Effector memory CD4-positive, alpha-beta T cell (primary cell): ENCODE data around the gene LCN10.
A peak's percentile ranks its signal among the peaks of the same experiment; 100 is the strongest.

ENCODE experiments used
- DNase-seq, 3 donors: peaks; one replicate each; pipeline ENCODE4 v3.0.0-alpha.2; 2020
- H3K27ac ChIP-seq: 2 replicates; pipeline ENCODE4 v1.7.0; 2013; ENCODE audit warnings: mild to moderate bottlenecking, low read length, moderate library complexity; ENCODE audit not compliant: insufficient read depth, poor library complexity, severe bottlenecking
- H3K27me3 ChIP-seq: replicated peaks from 2 replicates; pipeline ENCODE4 v1.7.0; 2013; ENCODE audit warnings: mild to moderate bottlenecking, low read length; ENCODE audit not compliant: insufficient read depth, control insufficient read depth, poor library complexity, severe bottlenecking
- H3K36me3 ChIP-seq: 2 replicates; pipeline ENCODE4 v1.7.0; 2013; ENCODE audit warnings: mild to moderate bottlenecking, low read length, moderate library complexity; ENCODE audit not compliant: control insufficient read depth, insufficient read depth
- H3K4me1 ChIP-seq: 2 replicates; pipeline ENCODE4 v1.7.0; 2013; ENCODE audit warnings: low read length, mild to moderate bottlenecking; ENCODE audit not compliant: control insufficient read depth, insufficient read depth, poor library complexity, severe bottlenecking
- H3K4me3 ChIP-seq: 2 replicates; pipeline ENCODE4 v1.7.0; 2013; ENCODE audit warnings: low read length, low read depth, mild to moderate bottlenecking; ENCODE audit not compliant: insufficient read depth, poor library complexity, severe bottlenecking
- H3K9me3 ChIP-seq: 2 replicates; pipeline ENCODE4 v1.7.0; 2013; ENCODE audit warnings: mild to moderate bottlenecking, low read length, moderate library complexity; ENCODE audit not compliant: control insufficient read depth

The LCN10 gene

GRCh38 chr9:136740069-136740468 is 2.7 kb downstream of the LCN10 start:
- DNase-seq, result no peak
- no peak overlapping the region for H3K4me3 ChIP-seq
- H3K4me1 ChIP-seq, result peaks cover 9% of the 10 kb centered on the region
- no peaks in the 10 kb centered on the region for H3K9me3 ChIP-seq
- H3K27me3 ChIP-seq, result peaks cover 21% of the 10 kb centered on the region
- no peaks in the 10 kb centered on the region for H3K36me3 ChIP-seq
- H3K27ac ChIP-seq, result no peak overlapping the region

GRCh38 chr9:136739509-136739908 is 3.2 kb downstream of the LCN10 start:
- H3K36me3 ChIP-seq, result no peaks in the 10 kb centered on the region
- no peak overlapping the region for H3K4me3 ChIP-seq
- H3K4me1 ChIP-seq, result peaks cover 9% of the 10 kb centered on the region
- H3K27ac ChIP-seq, result no peak overlapping the region
- peaks cover 21% of the 10 kb centered on the region for H3K27me3 ChIP-seq
- H3K9me3 ChIP-seq, result no peaks in the 10 kb centered on the region
- DNase-seq, result no peak

- H3K4me3 ChIP-seq, result no peak overlapping the region
- H3K4me1 ChIP-seq, result peaks cover 9% of the 10 kb centered on the region
Measured at GRCh38 chr9:136738960-136739359, 3.8 kb downstream of the LCN10 start.

GRCh38 chr9:136735812-136736480 is 6.8 kb downstream of the LCN10 start:
- H3K9me3 ChIP-seq, result no peaks in the 10 kb centered on the region
- H3K36me3 ChIP-seq, result no peaks in the 10 kb centered on the region
- peaks cover under 1% of the 10 kb centered on the region for H3K4me1 ChIP-seq
- H3K27me3 ChIP-seq, result no peaks in the 10 kb centered on the region
- no peak overlapping the region for H3K27ac ChIP-seq
- no peak for DNase-seq
- no peak overlapping the region for H3K4me3 ChIP-seq

More at GRCh38 chr9:136738960-136739359, 3.8 kb downstream of the LCN10 start:
- DNase-seq, result no peak
- no peak overlapping the region for H3K27ac ChIP-seq
- no peaks in the 10 kb centered on the region for H3K36me3 ChIP-seq
- H3K27me3 ChIP-seq, result peaks cover 21% of the 10 kb centered on the region
- H3K9me3 ChIP-seq, result no peaks in the 10 kb centered on the region

- Histone ChIP-seq H3K27me3 (no peaks in the 10 kb centered on the region), H3K4me1 (no peaks in the 10 kb centered on the region), H3K36me3 (no peaks in the 10 kb centered on the region), H3K27ac (no peak overlapping the region), H3K9me3 (no peaks in the 10 kb centered on the region), H3K4me3 (no peak overlapping the region)
- DNase-seq, result no peak
Measured at GRCh38 chr9:136734837-136735496, 7.8 kb downstream of the LCN10 start.

- H3K4me1 ChIP-seq, result peaks cover 3% of the 10 kb centered on the region
- no peaks in the 10 kb centered on the region for H3K36me3 ChIP-seq
- no peaks in the 10 kb centered on the region for H3K9me3 ChIP-seq
- H3K27ac ChIP-seq, result no peak overlapping the region
- no peak for DNase-seq
- H3K4me3 ChIP-seq, result no peak overlapping the region
- H3K27me3 ChIP-seq, result no peaks in the 10 kb centered on the region
Measured at GRCh38 chr9:136733611-136734010, 9.1 kb downstream of the LCN10 start.

- Histone ChIP-seq H3K36me3 (no peaks in the 10 kb centered on the region), H3K27me3 (no peaks in the 10 kb centered on the region), H3K27ac (no peak overlapping the region), H3K9me3 (no peaks in the 10 kb centered on the region), H3K4me3 (no peak overlapping the region), H3K4me1 (peaks cover 7% of the 10 kb centered on the region)
- DNase-seq, result no peak
Measured at GRCh38 chr9:136732444-136733178, 10.1 kb downstream of the LCN10 start.

GRCh38 chr9:136729926-136730325 is 12.8 kb downstream of the LCN10 start:
- peaks cover 16% of the 10 kb centered on the region for H3K36me3 ChIP-seq
- H3K4me3 ChIP-seq, result no peak overlapping the region

GRCh38 chr9:136729144-136729543 is 13.6 kb downstream of the LCN10 start:
- Histone ChIP-seq H3K36me3 (peaks cover 19% of the 10 kb centered on the region), H3K27ac (no peak overlapping the region), H3K4me1 (peaks cover 25% of the 10 kb centered on the region), H3K4me3 (peak overlapping the region; percentile 58), H3K27me3 (no peaks in the 10 kb centered on the region), H3K9me3 (no peaks in the 10 kb centered on the region)
- no peak for DNase-seq

More at GRCh38 chr9:136729926-136730325, 12.8 kb downstream of the LCN10 start:
- no peak overlapping the region for H3K27ac ChIP-seq
- no peaks in the 10 kb centered on the region for H3K27me3 ChIP-seq
- peaks cover 25% of the 10 kb centered on the region for H3K4me1 ChIP-seq
- H3K9me3 ChIP-seq, result no peaks in the 10 kb centered on the region
- no peak for DNase-seq
